NOMO-1 treated with DMSO at 0.1 percent for 48 hours (cell line): ENCODE results near the gene EDC3.
"Not testable (repeated sequence)": the region's sequence is repeated elsewhere in the genome, so short reads cannot be mapped to it uniquely, and the experiment has no call there.

Experiments
- DNase-seq: peaks from one replicate; lab custom pipeline; 2025; ENCODE audit not compliant: unreplicated experiment; lab: John Stamatoyannopoulos, UW

EDC3 gene

GRCh38 chr15:74710319-74711094 is 14.7 kb upstream of the EDC3 start:
- DNase-seq = no peak

- DNase-seq = no peak
Measured at GRCh38 chr15:74709892-74710291, 14.1 kb upstream of the EDC3 start.

- no peak for DNase-seq
Measured at GRCh38 chr15:74709011-74709410, 13.2 kb upstream of the EDC3 start.

- no peak for DNase-seq
Measured at GRCh38 chr15:74696808-74697207, 984 bp upstream of the EDC3 start.

- no peak for DNase-seq
Measured at GRCh38 chr15:74696398-74696729, 540 bp upstream of the EDC3 start.

GRCh38 chr15:74692327-74692726 is 3.5 kb downstream of the EDC3 start:
- DNase-seq = no peak

- DNase-seq = no peak
Measured at GRCh38 chr15:74683758-74684157, 12.1 kb downstream of the EDC3 start.

GRCh38 chr15:74682954-74683353 is 12.9 kb downstream of the EDC3 start:
- no peak for DNase-seq

- DNase-seq = no peak
Measured at GRCh38 chr15:74680456-74680855, 15.4 kb downstream of the EDC3 start.

- no peak for DNase-seq
Measured at GRCh38 chr15:74676801-74677200, 19.0 kb downstream of the EDC3 start.

- no peak for DNase-seq
Measured at GRCh38 chr15:74674161-74674560, 21.7 kb downstream of the EDC3 start.

- no peak for DNase-seq
Measured at GRCh38 chr15:74669627-74670026, 26.2 kb downstream of the EDC3 start.

GRCh38 chr15:74667975-74668374 is 27.8 kb downstream of the EDC3 start:
- no peak for DNase-seq

GRCh38 chr15:74664670-74665069 is 31.2 kb downstream of the EDC3 start:
- no peak for DNase-seq

- DNase-seq = no peak
Measured at GRCh38 chr15:74664028-74664616, 31.7 kb downstream of the EDC3 start.

- DNase-seq = no peak
Measured at GRCh38 chr15:74663303-74664027, 32.4 kb downstream of the EDC3 start.

GRCh38 chr15:74662064-74662860 is 33.6 kb downstream of the EDC3 start:
- DNase-seq = no peak

GRCh38 chr15:74661280-74661679 is 34.5 kb downstream of the EDC3 start:
- DNase-seq = not testable (repeated sequence)

- DNase-seq = no peak
Measured at GRCh38 chr15:74657846-74658245, 38.0 kb downstream of the EDC3 start.

- no peak for DNase-seq
Measured at GRCh38 chr15:74656935-74657535, 38.8 kb downstream of the EDC3 start.

GRCh38 chr15:74655424-74655823 is 40.4 kb downstream of the EDC3 start:
- DNase-seq = no peak
